HCT116 (cell line): ENCODE measurements around the gene ARHGAP35. TPM values are rescaled to one million over a fixed set of nuclear protein-coding genes. Genes with fewer than 3 reads are reported as not detected.
"Not testable (repeated sequence)": the region's sequence is repeated elsewhere in the genome, so short reads cannot be mapped to it uniquely, and the experiment has no call there.

Experiments used
- ATAC-seq: fragments of 200-7000 bp; cut with Tn5 transposase; 2 replicates; pipeline ENCODE4 v1.9.1; 2020; ENCODE audit warnings: mild to moderate bottlenecking, moderate library complexity
- BruUV-seq: library from RNA; stranded (reverse); fragments of 400-500 nt; replicated peaks from 2 replicates; lab custom pipeline; 2021; lab: Mats Ljungman, UMichigan
- CTCF ChIA-PET: fragments of 300-600 bp; sonication (Branson Sonifier 250); formaldehyde crosslinking; loops from one replicate; lab custom pipeline; 2021; ENCODE audit warnings: antibody characterized with exemption; lab: Charles Lee
- POLR2A ChIA-PET: fragments of 300-600, 350-600 bp; sonication (Branson Sonifier 250); formaldehyde crosslinking; loops from one replicate; lab custom pipeline; 2021; ENCODE audit warnings: antibody characterized with exemption; lab: Charles Lee
- RAD21 ChIA-PET, 2 experiments: fragments of 300-600 bp; sonication (Branson Sonifier 250); formaldehyde crosslinking; loops; one replicate each; lab custom pipeline; 2023; ENCODE audit warnings: low total read pairs in 2 of 2; ENCODE audit not compliant: uncharacterized antibody in 2 of 2, unreplicated experiment in 2 of 2, low non-redundant PET in 1 of 2; lab: Charles Lee
- DNase-seq: peaks from one replicate; pipeline ENCODE4 v3.0.0-alpha.2; 2010; ENCODE audit warnings: low read depth, low spot score
- H2AFZ ChIP-seq: fragments of 200-600 bp; shearing (Covaris generic), sonication (generic); 2 replicates; pipeline ENCODE4 v1.6.1; 2017; ENCODE audit warnings: low read depth, mixed run types, mixed read lengths, antibody characterized with exemption, low read length; ENCODE audit not compliant: poor library complexity, severe bottlenecking
- H3K27ac ChIP-seq: 2 replicates; pipeline ENCODE4 v1.5.1; 2012; ENCODE audit warnings: low read depth, low read length
- H3K27me3 ChIP-seq: fragments of 200-600 bp; sonication (generic); 2 replicates; pipeline ENCODE4 v1.6.1; 2016; ENCODE audit warnings: mixed run types, low read length, mixed read lengths; ENCODE audit not compliant: insufficient read depth
- H3K36me3 ChIP-seq, 2 experiments: fragments of 200-500 bp in 1 of 2; fragments of 200-600 bp in 1 of 2; sonication (Bioruptor generic) in 1 of 2; sonication (generic) in 1 of 2; 2 replicates each; pipeline versions ENCODE4 v1.5.1 to v1.6.1; 2014 to 2016; ENCODE audit warnings: low read length in 2 of 2, inconsistent platforms in 1 of 2, mixed read lengths in 1 of 2, mixed run types in 1 of 2; ENCODE audit not compliant: insufficient read depth in 2 of 2, control insufficient read depth in 1 of 2
- H3K4me1 ChIP-seq, 2 experiments: fragments of 200-600 bp in 1 of 2; sonication (generic) in 1 of 2; 2 replicates each; pipeline versions ENCODE4 v1.5.1 to v1.6.1; 2012 to 2017; ENCODE audit warnings: low read length in 2 of 2, inconsistent platforms in 1 of 2, mild to moderate bottlenecking in 1 of 2, mixed read lengths in 1 of 2, mixed run types in 1 of 2, moderate library complexity in 1 of 2; ENCODE audit not compliant: insufficient read depth in 2 of 2, control insufficient read depth in 1 of 2
- H3K4me2 ChIP-seq: fragments of 200-600 bp; sonication (generic); 2 replicates; pipeline ENCODE4 v1.6.1; 2017; ENCODE audit warnings: mixed run types, low read length, mixed read lengths
- H3K4me3 ChIP-seq, 2 experiments: fragments of 200-600 bp in 1 of 2; sonication (generic) in 1 of 2; replicated peaks in 1 of 2; 2 replicates each; pipeline ENCODE4 v1.5.1; 2011 to 2016; ENCODE audit warnings: low read length in 2 of 2, control low read depth in 1 of 2, low read depth in 1 of 2, mild to moderate bottlenecking in 1 of 2, mixed read lengths in 1 of 2, mixed run types in 1 of 2
- H3K79me2 ChIP-seq: fragments of 200-600 bp; sonication (generic); 2 replicates; pipeline ENCODE4 v1.6.1; 2017; ENCODE audit warnings: mild to moderate bottlenecking, mixed run types, low read length, moderate library complexity, mixed read lengths; ENCODE audit not compliant: insufficient read depth
- H3K9ac ChIP-seq: fragments of 200-600 bp; sonication (generic); 2 replicates; pipeline ENCODE4 v1.6.1; 2016; ENCODE audit warnings: low read length, mixed read lengths
- H3K9me2 ChIP-seq: fragments of 200-600 bp; sonication (generic), shearing (Covaris generic); 2 replicates; pipeline ENCODE4 v1.6.1; 2017; ENCODE audit warnings: mixed run types, mild to moderate bottlenecking, moderate library complexity; ENCODE audit not compliant: insufficient read depth
- H3K9me3 ChIP-seq, 2 experiments: fragments of 200-500 bp in 1 of 2; fragments of 200-600 bp in 1 of 2; sonication (Bioruptor generic) in 1 of 2; sonication (generic) in 1 of 2; 2 replicates each; pipeline ENCODE4 v1.6.1; 2014 to 2017; ENCODE audit warnings: low read length in 2 of 2, mixed read lengths in 2 of 2, inconsistent platforms in 1 of 2, low read depth in 1 of 2, mild to moderate bottlenecking in 1 of 2, mixed run types in 1 of 2, moderate library complexity in 1 of 2; ENCODE audit not compliant: control insufficient read depth in 1 of 2, insufficient read depth in 1 of 2
- H4K20me1 ChIP-seq: fragments of 200-600 bp; sonication (generic), shearing (Covaris generic); 2 replicates; pipeline ENCODE4 v1.6.1; 2017; ENCODE audit warnings: mixed run types, mild to moderate bottlenecking, moderate library complexity; ENCODE audit not compliant: insufficient read depth
- CBX3 ChIP-seq: IDR thresholded peaks from 2 replicates; pipeline ENCODE4 v1.6.1; 2012; ENCODE audit warnings: low read depth
- EGR1 ChIP-seq: IDR thresholded peaks from 2 replicates; pipeline ENCODE4 v1.6.1; 2012; ENCODE audit warnings: low read depth
- ELF1 ChIP-seq: IDR thresholded peaks from 2 replicates; pipeline ENCODE4 v1.6.1; 2012; ENCODE audit warnings: low read depth, borderline replicate concordance
- EZH2phosphoT487 ChIP-seq: fragments of 200-600 bp; IDR thresholded peaks from 2 replicates; pipeline ENCODE4 v1.6.1; 2018; ENCODE audit warnings: antibody characterized with exemption, borderline replicate concordance
- FOSL1 ChIP-seq: IDR thresholded peaks from 2 replicates; pipeline ENCODE4 v1.6.1; 2012; ENCODE audit warnings: low read depth
- MAX ChIP-seq: IDR thresholded peaks from 2 replicates; pipeline ENCODE4 v1.6.1; 2012
- POLR2A ChIP-seq: IDR thresholded peaks from 2 replicates; pipeline ENCODE4 v1.7.0; 2011; ENCODE audit warnings: borderline replicate concordance; ENCODE audit not compliant: insufficient read depth, insufficient read length; ENCODE audit errors: extremely low read depth
- RAD21 ChIP-seq: IDR thresholded peaks from 2 replicates; pipeline ENCODE4 v1.6.1; 2012; ENCODE audit warnings: low read depth, mild to moderate bottlenecking
- SIN3A ChIP-seq: IDR thresholded peaks from 2 replicates; pipeline ENCODE4 v1.6.1; 2012; ENCODE audit warnings: low read depth
- SRF ChIP-seq: IDR thresholded peaks from 2 replicates; pipeline ENCODE4 v1.6.1; 2012; ENCODE audit warnings: low read depth
- TCF7L2 ChIP-seq: IDR thresholded peaks from 2 replicates; pipeline ENCODE4 v1.7.0; 2011; ENCODE audit warnings: borderline replicate concordance, inconsistent platforms; ENCODE audit not compliant: insufficient read depth, insufficient read length; ENCODE audit errors: extremely low read depth
- ZBTB33 ChIP-seq: IDR thresholded peaks from 2 replicates; pipeline ENCODE4 v1.6.1; 2011; ENCODE audit warnings: mild to moderate bottlenecking, low read length, moderate library complexity; ENCODE audit not compliant: insufficient replicate concordance; ENCODE audit errors: extremely low read depth
- intact Hi-C: fragments of 100-400 bp; cut with micrococcal nuclease; formaldehyde crosslinking; loops from 2 replicates; pipeline ENCODE4 v1.10.0; 2022
- total RNA-seq: library from RNA; stranded (reverse); gene quantifications from one replicate; pipeline ENCODE4 v1.2.1, GENCODE V29; 2021; ENCODE audit not compliant: unreplicated experiment
- TF ChIP-seq, protein P1 (sequence below), 3 experiments: fragments of 200-600 bp in 1 of 3; sonication (generic) in 1 of 3; IDR thresholded peaks in 2 of 3; conservative IDR thresholded peaks in 1 of 3; 2 replicates each; pipeline ENCODE4 v1.5.1; 2012 to 2017; ENCODE audit warnings: low read depth in 2 of 3, low read length in 2 of 3, antibody characterized with exemption in 1 of 3, borderline replicate concordance in 1 of 3, control low read depth in 1 of 3, mild to moderate bottlenecking in 1 of 3, mixed read lengths in 1 of 3, mixed run types in 1 of 3, moderate library complexity in 1 of 3; ENCODE audit not compliant: insufficient read depth in 1 of 3
- TF ChIP-seq, protein P2 (sequence below): IDR thresholded peaks from 2 replicates; pipeline ENCODE4 v1.6.1; 2012; ENCODE audit warnings: low read depth

Gene ARHGAP35
- total RNA-seq, 1 experiment from 2014 or later = 47.6 TPM

DNA sequence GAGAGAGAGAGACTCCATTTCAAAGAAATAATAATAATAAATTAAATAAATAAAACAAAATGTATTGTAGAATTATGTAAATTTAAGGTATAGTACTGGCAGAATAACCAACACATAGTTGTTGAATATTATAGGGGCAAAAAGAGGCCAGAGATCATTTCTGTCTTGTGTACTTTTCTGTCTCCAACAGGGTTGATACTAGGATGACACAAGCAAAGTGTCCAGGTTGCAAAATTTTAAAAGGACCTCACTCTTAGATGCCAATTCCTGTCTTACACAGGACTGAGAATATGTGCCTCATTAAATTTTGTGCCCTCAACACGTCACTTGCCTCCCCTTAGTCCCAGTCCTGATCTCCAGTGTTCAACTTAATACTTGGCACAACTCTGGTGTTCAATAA lies 8.0 kb upstream of the ARHGAP35 start:
- no TSS peak for BruUV-seq
- ATAC-seq = no peak
- POLR2A ChIA-PET = no interaction called here
- RAD21 ChIA-PET = no interaction called here
- TF ChIP-seq MAX (no peak), EZH2phosphoT487 (no peak), TCF7L2 (no peak), POLR2A (no peak), SIN3A (no peak), FOSL1 (no peak), CBX3 (no peak), ZBTB33 (no peak), EGR1 (no peak), ELF1 (no peak), RAD21 (no peak), SRF (no peak)
- TF ChIP-seq, protein P1, sequence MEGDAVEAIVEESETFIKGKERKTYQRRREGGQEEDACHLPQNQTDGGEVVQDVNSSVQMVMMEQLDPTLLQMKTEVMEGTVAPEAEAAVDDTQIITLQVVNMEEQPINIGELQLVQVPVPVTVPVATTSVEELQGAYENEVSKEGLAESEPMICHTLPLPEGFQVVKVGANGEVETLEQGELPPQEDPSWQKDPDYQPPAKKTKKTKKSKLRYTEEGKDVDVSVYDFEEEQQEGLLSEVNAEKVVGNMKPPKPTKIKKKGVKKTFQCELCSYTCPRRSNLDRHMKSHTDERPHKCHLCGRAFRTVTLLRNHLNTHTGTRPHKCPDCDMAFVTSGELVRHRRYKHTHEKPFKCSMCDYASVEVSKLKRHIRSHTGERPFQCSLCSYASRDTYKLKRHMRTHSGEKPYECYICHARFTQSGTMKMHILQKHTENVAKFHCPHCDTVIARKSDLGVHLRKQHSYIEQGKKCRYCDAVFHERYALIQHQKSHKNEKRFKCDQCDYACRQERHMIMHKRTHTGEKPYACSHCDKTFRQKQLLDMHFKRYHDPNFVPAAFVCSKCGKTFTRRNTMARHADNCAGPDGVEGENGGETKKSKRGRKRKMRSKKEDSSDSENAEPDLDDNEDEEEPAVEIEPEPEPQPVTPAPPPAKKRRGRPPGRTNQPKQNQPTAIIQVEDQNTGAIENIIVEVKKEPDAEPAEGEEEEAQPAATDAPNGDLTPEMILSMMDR (IDR thresholded peaks at IDR 0.05 in 2 of 3, conservative IDR thresholded peaks at IDR 0.05 in 1 of 3; ENCODE audit: borderline replicate concordance in 1 of 3, insufficient read depth in 1 of 3, low read depth in 2 of 3, low read length in 2 of 3) = no peak
- TF ChIP-seq, protein P2, sequence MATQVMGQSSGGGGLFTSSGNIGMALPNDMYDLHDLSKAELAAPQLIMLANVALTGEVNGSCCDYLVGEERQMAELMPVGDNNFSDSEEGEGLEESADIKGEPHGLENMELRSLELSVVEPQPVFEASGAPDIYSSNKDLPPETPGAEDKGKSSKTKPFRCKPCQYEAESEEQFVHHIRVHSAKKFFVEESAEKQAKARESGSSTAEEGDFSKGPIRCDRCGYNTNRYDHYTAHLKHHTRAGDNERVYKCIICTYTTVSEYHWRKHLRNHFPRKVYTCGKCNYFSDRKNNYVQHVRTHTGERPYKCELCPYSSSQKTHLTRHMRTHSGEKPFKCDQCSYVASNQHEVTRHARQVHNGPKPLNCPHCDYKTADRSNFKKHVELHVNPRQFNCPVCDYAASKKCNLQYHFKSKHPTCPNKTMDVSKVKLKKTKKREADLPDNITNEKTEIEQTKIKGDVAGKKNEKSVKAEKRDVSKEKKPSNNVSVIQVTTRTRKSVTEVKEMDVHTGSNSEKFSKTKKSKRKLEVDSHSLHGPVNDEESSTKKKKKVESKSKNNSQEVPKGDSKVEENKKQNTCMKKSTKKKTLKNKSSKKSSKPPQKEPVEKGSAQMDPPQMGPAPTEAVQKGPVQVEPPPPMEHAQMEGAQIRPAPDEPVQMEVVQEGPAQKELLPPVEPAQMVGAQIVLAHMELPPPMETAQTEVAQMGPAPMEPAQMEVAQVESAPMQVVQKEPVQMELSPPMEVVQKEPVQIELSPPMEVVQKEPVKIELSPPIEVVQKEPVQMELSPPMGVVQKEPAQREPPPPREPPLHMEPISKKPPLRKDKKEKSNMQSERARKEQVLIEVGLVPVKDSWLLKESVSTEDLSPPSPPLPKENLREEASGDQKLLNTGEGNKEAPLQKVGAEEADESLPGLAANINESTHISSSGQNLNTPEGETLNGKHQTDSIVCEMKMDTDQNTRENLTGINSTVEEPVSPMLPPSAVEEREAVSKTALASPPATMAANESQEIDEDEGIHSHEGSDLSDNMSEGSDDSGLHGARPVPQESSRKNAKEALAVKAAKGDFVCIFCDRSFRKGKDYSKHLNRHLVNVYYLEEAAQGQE = no peak
- Histone ChIP-seq H3K9me2 (no peaks in the 10 kb centered on the region), H4K20me1 (no peaks in the 10 kb centered on the region), H3K79me2 (peaks cover 27% of the 10 kb centered on the region), H3K4me2 (no peak overlapping the region), H3K4me1 (peaks cover 8 to 45% of the 10 kb centered on the region in 2 experiments), H3K9ac (no peak overlapping the region), H3K9me3 (no peaks in the 10 kb centered on the region), H2AFZ (no peak overlapping the region), H3K27me3 (no peaks in the 10 kb centered on the region), H3K36me3 (peaks cover 0 to under 1% of the 10 kb centered on the region in 2 experiments; a peak in 2 of 4 replicates), H3K4me3 (no peak overlapping the region), H3K27ac (no peak overlapping the region)
- DNase-seq = no peak
- CTCF ChIA-PET = no interaction called here
- intact Hi-C loops = no loop called here

- H3K27ac ChIP-seq, H3K9me3 ChIP-seq, H3K4me3 ChIP-seq, H2AFZ ChIP-seq, CTCF ChIA-PET, DNase-seq, H3K79me2 ChIP-seq, intact Hi-C loops, H3K36me3 ChIP-seq, ATAC-seq, H3K4me2 ChIP-seq, H3K27me3 ChIP-seq, H3K9ac ChIP-seq, POLR2A ChIA-PET, BruUV-seq, H4K20me1 ChIP-seq, H3K9me2 ChIP-seq, RAD21 ChIA-PET: not testable (repeated sequence)
- H3K4me1 ChIP-seq = peaks cover 5 to 33% of the 10 kb centered on the region in 2 experiments; a peak in 3 of 4 replicates
Observed at GRCh38 chr19:46854698-46855097, 6.1 kb upstream of the ARHGAP35 start.
